Right lobe of liver (tissue), 6 donors: ENCODE results near the gene ASGR1. TPM values are rescaled to one million over a fixed set of nuclear protein-coding genes. Genes with fewer than 3 reads are reported as not detected.

Experiments
- ATAC-seq, 4 donors: fragments of 200-7000 bp; cut with Tn5 transposase; one replicate each; pipeline ENCODE4 v1.9.1; 2020; ENCODE audit warnings: mild to moderate bottlenecking in 4 of 4, moderate library complexity in 4 of 4
- DNase-seq, 3 donors: peaks; one replicate each; pipeline ENCODE4 v3.0.0-alpha.2; 2020
- H3K27ac ChIP-seq, 3 donors: fragments of 200-600 bp; one replicate each; pipeline ENCODE4 v1.8.0; 2022
- H3K27me3 ChIP-seq, 2 donors: fragments of 200-600 bp; one replicate each; pipeline ENCODE4 v1.8.0; 2022
- H3K36me3 ChIP-seq, 4 donors: fragments of 200-600 bp; sonication (generic) in 1 of 4; one replicate each; pipeline versions ENCODE4 v1.5.1 to v1.8.0; 2017 to 2022; ENCODE audit warnings: control low read depth in 1 of 4
- H3K4me1 ChIP-seq, 4 donors: fragments of 200-600 bp; sonication (generic) in 1 of 4; one replicate each; pipeline versions ENCODE4 v1.5.1 to v1.8.0; 2017 to 2022; ENCODE audit warnings: control low read depth in 1 of 4
- H3K4me3 ChIP-seq, 3 donors: fragments of 200-600 bp; one replicate each; pipeline ENCODE4 v1.8.0; 2022
- H3K9me3 ChIP-seq, 4 donors: fragments of 200-600 bp; sonication (generic) in 1 of 4; one replicate each; pipeline versions ENCODE4 v1.5.1 to v1.8.0; 2017 to 2022; ENCODE audit warnings: control low read depth in 1 of 4
- CTCF ChIP-seq, 4 donors: fragments of 200-600 bp in 3 of 4; fragments of 450-650 bp in 1 of 4; IDR thresholded peaks; one replicate each; pipeline versions ENCODE4 v1.5.1 to v1.8.0; 2016 to 2022; ENCODE audit warnings: antibody characterized with exemption in 4 of 4, mild to moderate bottlenecking in 2 of 4
- POLR2A ChIP-seq: fragments of 450-650 bp; IDR thresholded peaks from one replicate; pipeline ENCODE4 v1.6.1; 2017; ENCODE audit warnings: antibody characterized with exemption, mild to moderate bottlenecking
- WGBS: methylation state at CpG from one replicate; pipeline ENCODE4 v1.1.6; 2018; ENCODE audit warnings: low coverage, low lambda C conversion rate; ENCODE audit not compliant: insufficient coverage; ENCODE audit errors: missing lambda C conversion rate; 5-methylcytosine and 5-hydroxymethylcytosine counted together
- intact Hi-C, 2 donors: fragments of 100-400 bp; cut with DNase I; formaldehyde crosslinking; loops; one replicate each; pipeline versions ENCODE4 v1.11.2 to v1.14.1; 2022
- total RNA-seq, 6 experiments: library from RNA; depleted of rRNA in 2 of 6; stranded (reverse); fragments of >200 nt in 2 of 6; fragmentation: NEBNext Ultra II Directional in 3 of 6; extraction: Animal tissue kit (Norgen Biotek cat#: 25700) in 3 of 6; gene quantifications; one replicate each; pipeline versions ENCODE4 v1.1.0 to v1.2.4, GENCODE V29; 2016 to 2023
- donor health status: DM: no; HTN: yes; CAD: no.
- donor health status: DM: no; HTN: no; CAD: no.
- donor health status: DM: no; HTN: no; CAD: no.
- donor health status: DM: no; HTN: yes; CAD: no.
- donor health status: DM: no; HTN: yes; CAD: no.

The ASGR1 gene
- total RNA-seq, 6 experiments from 2014 or later = 399 to 624 (median 417) TPM

- Histone ChIP-seq H3K9me3 (no peaks in the 10 kb centered on the region), H3K4me3 (peak within 1 kb of the TSS; percentile 76 to 99 (median 85)), H3K27ac (peak within 1 kb of the TSS; percentile 94 to 100 (median 96)), H3K4me1 (peaks cover 0 to 39% (median 10%) of the 10 kb centered on the region in 4 donors), H3K36me3 (peaks cover 0 to 38% (median 19%) of the 10 kb centered on the region in 4 donors), H3K27me3 (no peaks in the 10 kb centered on the region)
- DNase-seq (peak; percentile 92 to 96 (median 94)), ATAC-seq (peak; percentile 73 to 83 (median 80))
- intact Hi-C loops = no loop called here
- WGBS = under 1% methylated on average over 17 of the region's 63 CpGs
- TF ChIP-seq CTCF (IDR thresholded peaks at IDR 0.05) = no peak
- peak; percentile 98 for TF ChIP-seq POLR2A
Observed at GRCh38 chr17:7219812-7220592, 40.8 kb upstream of the ASGR1 start, which contains the start of the genes ACADVL and DLG4. Gene ACADVL (plus strand): TSS chr17:7219938. CDS start chr17:7219985, 47 bp downstream. Gene DLG4 (minus strand): TSS chr17:7219836.

- peaks cover 0 to 32% (median 16%) of the 10 kb centered on the region in 4 donors for H3K36me3 ChIP-seq
- peak overlapping the region; percentile 76 to 99 (median 85) for H3K4me3 ChIP-seq
- H3K27me3 ChIP-seq = no peaks in the 10 kb centered on the region
- ATAC-seq = no peak
- no peaks in the 10 kb centered on the region for H3K9me3 ChIP-seq
- intact Hi-C loops = no loop called here
- peaks cover 0 to 44% (median 10%) of the 10 kb centered on the region in 4 donors for H3K4me1 ChIP-seq
- peak overlapping the region; percentile 94 to 100 (median 96) for H3K27ac ChIP-seq
- DNase-seq = no peak
- TF ChIP-seq POLR2A = no peak
- TF ChIP-seq CTCF (IDR thresholded peaks at IDR 0.05) = no peak
- WGBS = 16% methylated on average over 12 of the region's 12 CpGs
Observed at GRCh38 chr17:7219229-7219811, 40.1 kb upstream of the ASGR1 start.

- Histone ChIP-seq H3K36me3 (peaks cover 0 to 27% (median 11%) of the 10 kb centered on the region in 4 donors), H3K27me3 (no peaks in the 10 kb centered on the region), H3K4me1 (peaks cover 2 to 45% (median 10%) of the 10 kb centered on the region in 4 donors), H3K9me3 (no peaks in the 10 kb centered on the region), H3K4me3 (no peak overlapping the region), H3K27ac (no peak overlapping the region)
- DNase-seq = peak in 1 of 3 donors; percentile 16
- intact Hi-C loops = no loop called here
- 92% methylated on average over 5 of the region's 6 CpGs for WGBS
- ATAC-seq = no peak
- TF ChIP-seq CTCF (IDR thresholded peaks at IDR 0.05) (no peak), POLR2A (no peak)
Observed at GRCh38 chr17:7218758-7219157, 39.6 kb upstream of the ASGR1 start.

- TF ChIP-seq CTCF (IDR thresholded peaks at IDR 0.05) (no peak), POLR2A (no peak)
- WGBS = no CpG with 5 or more reads among the region's 6 CpGs
- no peaks in the 10 kb centered on the region for H3K27me3 ChIP-seq
- H3K4me3 ChIP-seq = no peak overlapping the region
- H3K27ac ChIP-seq = no peak overlapping the region
- DNase-seq (peak in 1 of 3 donors; percentile 20), ATAC-seq (no peak)
- peaks cover 2 to 41% (median 10%) of the 10 kb centered on the region in 4 donors for H3K4me1 ChIP-seq
- peaks cover 0 to 21% (median 7%) of the 10 kb centered on the region in 4 donors for H3K36me3 ChIP-seq
- intact Hi-C loops = no loop called here
- no peaks in the 10 kb centered on the region for H3K9me3 ChIP-seq
Observed at GRCh38 chr17:7218166-7218565, 39.0 kb upstream of the ASGR1 start.
